GM23248 (cell line): ENCODE data around the gene STEAP1. TPM values are rescaled to one million over a fixed set of nuclear protein-coding genes. Genes with fewer than 3 reads are reported as not detected.

Experiments
- DNase-seq: peaks from one replicate; pipeline ENCODE4 v3.0.0-alpha.2; 2015
- H2AFZ ChIP-seq: fragments of 200-600 bp; sonication (generic); 2 replicates; pipeline ENCODE4 v1.6.1; 2016; ENCODE audit warnings: antibody characterized with exemption
- H3F3A ChIP-seq: fragments of 200-600 bp; sonication (generic); 2 replicates; pipeline ENCODE4 v1.6.1; 2016; ENCODE audit warnings: mild to moderate bottlenecking, antibody characterized with exemption, mixed run types; ENCODE audit not compliant: insufficient read depth
- H3K27ac ChIP-seq: fragments of 200-600 bp; sonication (generic); 2 replicates; pipeline ENCODE4 v1.5.1; 2016; ENCODE audit warnings: mild to moderate bottlenecking
- H3K27me3 ChIP-seq: fragments of 200-600 bp; sonication (generic); replicated peaks from 2 replicates; pipeline ENCODE4 v1.6.1; 2016; ENCODE audit warnings: mild to moderate bottlenecking; ENCODE audit not compliant: insufficient read depth
- H3K36me3 ChIP-seq: fragments of 200-600 bp; sonication (generic); 2 replicates; pipeline ENCODE4 v1.6.1; 2016; ENCODE audit warnings: low read depth, mild to moderate bottlenecking
- H3K4me1 ChIP-seq: fragments of 200-600 bp; sonication (generic); 2 replicates; pipeline ENCODE4 v1.6.1; 2016; ENCODE audit warnings: mild to moderate bottlenecking; ENCODE audit not compliant: insufficient read depth
- H3K4me2 ChIP-seq: fragments of 200-600 bp; sonication (generic); one replicate; pipeline ENCODE4 v1.6.1; 2016; ENCODE audit warnings: mild to moderate bottlenecking; ENCODE audit not compliant: unreplicated experiment
- H3K4me3 ChIP-seq: fragments of 200-600 bp; sonication (generic); 2 replicates; pipeline ENCODE4 v1.5.1; 2016; ENCODE audit warnings: mild to moderate bottlenecking
- H3K79me2 ChIP-seq: fragments of 200-600 bp; sonication (generic); 2 replicates; pipeline ENCODE4 v1.6.1; 2016; ENCODE audit warnings: mild to moderate bottlenecking; ENCODE audit not compliant: insufficient read depth
- H3K9ac ChIP-seq: fragments of 200-600 bp; sonication (generic); 2 replicates; pipeline ENCODE4 v1.6.1; 2016; ENCODE audit warnings: mild to moderate bottlenecking
- H3K9me2 ChIP-seq: fragments of 200-600 bp; sonication (generic); 2 replicates; pipeline ENCODE4 v1.6.1; 2016; ENCODE audit warnings: mixed run types, mild to moderate bottlenecking, moderate library complexity; ENCODE audit not compliant: insufficient read depth
- H3K9me3 ChIP-seq: fragments of 200-600 bp; sonication (generic); one replicate; pipeline ENCODE4 v1.6.1; 2017; ENCODE audit warnings: low read depth
- H4K20me1 ChIP-seq: fragments of 200-600 bp; sonication (generic); 2 replicates; pipeline ENCODE4 v1.6.0; 2016; ENCODE audit not compliant: insufficient read depth
- EZH2 ChIP-seq: fragments of 200-600 bp; sonication (generic); IDR thresholded peaks from 2 replicates; pipeline ENCODE4 v1.6.1; 2018; ENCODE audit warnings: antibody characterized with exemption, mild to moderate bottlenecking; ENCODE audit not compliant: insufficient read depth, poor library complexity, severe bottlenecking
- EZH2phosphoT487 ChIP-seq: fragments of 200-600 bp; sonication (generic); IDR thresholded peaks from 2 replicates; pipeline ENCODE4 v1.6.1; 2018; ENCODE audit warnings: antibody characterized with exemption, moderate library complexity, mild to moderate bottlenecking, low read depth; ENCODE audit not compliant: insufficient read depth
- whole genome bisulfite sequencing, 2 experiments: methylation state at CpG; one replicate each; pipeline ENCODE4 v1.1.6; 2015 to 2017; ENCODE audit warnings: low lambda C conversion rate in 2 of 2, low coverage in 1 of 2; ENCODE audit errors: missing lambda C conversion rate in 2 of 2; 5-methylcytosine and 5-hydroxymethylcytosine counted together
- in situ Hi-C: fragments of 300-500 bp; cut with MboI; formaldehyde crosslinking; loops from 2 replicates; pipeline ENCODE4 v1.15.0; 2020
- polyA plus RNA-seq: library from polyadenylated mRNA; unstranded; fragments of >200 nt; fragmentation: Nextera tagmentation; extraction: Ambion mirVana; gene quantifications from 2 replicates; pipeline ENCODE4 v1.2.1, GENCODE V29; 2016
- total RNA-seq: library from RNA; depleted of rRNA; stranded (reverse); fragments of >200 nt; shearing (Covaris generic); gene quantifications from 2 replicates; pipeline ENCODE4 v1.2.3, GENCODE V29; 2014

STEAP1 gene
- total and polyA plus RNA-seq, 2 experiments from 2014 or later = 97.7 to 140 TPM

DNA sequence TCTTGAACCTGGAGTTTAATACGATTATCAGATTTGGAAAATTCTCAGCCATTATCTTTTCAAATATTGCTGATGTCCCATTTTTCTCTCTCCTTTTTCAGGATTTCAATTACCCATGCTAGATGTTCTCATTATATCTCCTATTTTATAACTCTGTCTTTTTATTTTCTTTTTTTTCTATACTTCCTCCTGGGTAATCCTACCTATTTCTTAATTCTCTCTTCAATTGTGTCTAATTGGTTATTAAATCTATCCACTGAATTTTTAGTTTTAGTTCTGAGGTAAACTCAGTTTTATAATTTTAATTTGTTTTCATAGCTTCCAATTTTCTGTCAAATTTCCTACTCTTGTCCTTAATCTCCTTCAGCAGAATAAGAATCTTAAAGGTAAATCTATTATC is 15.6 kb downstream of the STEAP1 start:
- no peak for TF ChIP-seq EZH2
- no peak for TF ChIP-seq EZH2phosphoT487
- Histone ChIP-seq H3K9me3 (no peaks in the 10 kb centered on the region), H3K4me2 (no peak overlapping the region), H3K79me2 (no peaks in the 10 kb centered on the region), H3K9me2 (no peaks in the 10 kb centered on the region), H3K27me3 (no peaks in the 10 kb centered on the region), H3K9ac (no peak overlapping the region), H4K20me1 (no peaks in the 10 kb centered on the region), H3K4me3 (no peak overlapping the region), H3K36me3 (no peaks in the 10 kb centered on the region; the same call in 1 of the 2 replicates), H3F3A (0 out of 2 replicates have a peak, but pooled peaks cover 6% of the 10 kb centered on the region), H3K27ac (no peak overlapping the region), H2AFZ (no peak overlapping the region), H3K4me1 (no peaks in the 10 kb centered on the region)
- no peak for DNase-seq
- in situ Hi-C loops = no loop called here
- WGBS, 2 experiments = 96 to 97% methylated on average over 1 of the region's 1 CpG

DNA sequence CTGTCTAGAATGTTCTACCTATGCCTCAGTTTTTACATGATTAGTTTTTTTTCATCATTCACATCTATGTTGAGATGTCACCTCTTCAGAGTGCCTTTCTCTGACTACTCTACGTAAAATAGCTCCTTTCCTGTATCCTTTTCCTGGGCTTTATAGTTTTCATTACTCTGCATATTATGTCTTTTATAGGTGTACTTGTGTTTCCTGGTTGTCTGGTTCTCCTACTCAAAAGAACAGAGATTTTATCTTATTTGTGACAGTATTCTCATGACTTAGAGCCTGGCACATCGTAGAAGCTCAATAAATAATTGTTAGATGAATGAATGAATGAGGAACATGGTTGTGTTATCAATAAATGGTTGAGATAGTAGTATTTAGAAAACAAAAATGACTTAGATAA is 17.9 kb downstream of the STEAP1 start:
- H3K9me3 ChIP-seq = no peaks in the 10 kb centered on the region
- no peak overlapping the region for H3K9ac ChIP-seq
- no peak for TF ChIP-seq EZH2
- TF ChIP-seq EZH2phosphoT487 = no peak
- H3F3A ChIP-seq = peaks cover 3% of the 10 kb centered on the region
- H3K9me2 ChIP-seq = no peaks in the 10 kb centered on the region
- H3K79me2 ChIP-seq = no peaks in the 10 kb centered on the region
- WGBS, 2 experiments = 96 to 99% methylated on average over 2 of the region's 2 CpGs
- in situ Hi-C loops = no loop called here
- peaks cover 4% of the 10 kb centered on the region for H3K4me1 ChIP-seq
- H3K4me2 ChIP-seq = no peak overlapping the region
- no peak overlapping the region for H2AFZ ChIP-seq
- H4K20me1 ChIP-seq = no peaks in the 10 kb centered on the region
- H3K36me3 ChIP-seq = no peaks in the 10 kb centered on the region
- no peak overlapping the region for H3K27ac ChIP-seq
- no peak overlapping the region for H3K4me3 ChIP-seq
- no peaks in the 10 kb centered on the region for H3K27me3 ChIP-seq
- no peak for DNase-seq

DNA sequence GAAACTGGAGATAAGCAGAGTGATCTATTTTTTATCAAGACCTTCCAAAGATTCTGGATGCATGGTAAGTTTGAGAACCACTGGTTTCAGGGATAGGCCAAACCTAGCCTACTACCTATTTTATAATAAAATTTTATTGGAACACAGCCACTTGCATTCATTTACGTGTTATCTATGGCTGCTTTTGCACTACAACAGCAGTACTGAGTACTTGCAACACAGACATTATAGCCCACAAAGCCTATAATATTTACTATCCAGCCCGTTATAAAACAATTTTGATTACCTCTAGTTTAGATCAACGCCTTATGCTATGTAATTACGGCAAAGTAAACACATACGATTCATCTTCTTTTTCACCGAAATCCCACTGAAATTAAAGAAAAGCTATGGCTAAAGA is 18.4 kb downstream of the STEAP1 start:
- peaks cover 8% of the 10 kb centered on the region for H3F3A ChIP-seq
- no peaks in the 10 kb centered on the region for H3K79me2 ChIP-seq
- no peaks in the 10 kb centered on the region for H3K36me3 ChIP-seq
- no peak for DNase-seq
- no peaks in the 10 kb centered on the region for H3K9me3 ChIP-seq
- H3K4me3 ChIP-seq = no peak overlapping the region
- H3K9ac ChIP-seq = no peak overlapping the region
- no peak overlapping the region for H3K4me2 ChIP-seq
- no peak for TF ChIP-seq EZH2
- no peak overlapping the region for H2AFZ ChIP-seq
- H4K20me1 ChIP-seq = no peaks in the 10 kb centered on the region
- peaks cover 9% of the 10 kb centered on the region for H3K4me1 ChIP-seq
- WGBS, 2 experiments = 94 to 98% methylated on average over 6 of the region's 6 CpGs
- H3K27ac ChIP-seq = no peak overlapping the region
- no peaks in the 10 kb centered on the region for H3K27me3 ChIP-seq
- in situ Hi-C loops = no loop called here
- no peaks in the 10 kb centered on the region for H3K9me2 ChIP-seq

DNA sequence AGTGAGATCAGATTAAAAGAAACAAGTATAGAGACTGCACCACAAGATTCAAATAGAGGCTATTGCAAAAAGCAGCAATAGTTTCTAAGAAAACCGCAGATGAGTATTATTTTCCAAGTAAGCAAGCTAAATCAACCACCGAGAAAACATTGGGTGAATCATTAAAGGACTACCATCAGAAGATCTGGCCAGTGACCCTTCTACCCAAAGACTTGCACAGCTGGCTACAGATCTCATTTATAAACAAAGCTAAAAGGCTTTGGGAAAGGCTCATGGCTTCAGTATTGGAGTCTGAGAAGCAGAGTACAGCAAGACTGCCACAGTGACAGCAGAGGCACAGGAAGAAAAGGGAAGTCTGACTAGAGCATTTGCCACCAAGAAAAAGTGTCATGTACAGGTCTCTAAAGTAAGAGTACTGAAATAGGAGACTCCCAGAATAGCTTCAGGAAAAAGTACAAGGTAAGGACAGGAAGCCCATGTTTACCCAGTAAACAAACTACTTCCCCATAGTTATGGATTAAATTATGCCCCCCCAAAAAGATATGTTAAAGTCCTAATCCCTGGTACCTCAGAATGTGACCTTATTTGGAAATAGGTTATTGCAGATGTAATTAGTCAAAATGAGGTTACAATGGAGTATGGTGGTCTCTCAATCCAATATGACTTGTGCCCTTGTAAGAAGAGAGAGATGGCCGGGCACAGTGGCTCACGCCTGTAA is 19.0 kb downstream of the STEAP1 start:
- Histone ChIP-seq H3K4me2 (no peak overlapping the region), H2AFZ (no peak overlapping the region), H3K4me1 (peaks cover 15% of the 10 kb centered on the region), H3K9me3 (no peaks in the 10 kb centered on the region), H3K4me3 (no peak overlapping the region), H4K20me1 (no peaks in the 10 kb centered on the region), H3K9ac (no peak overlapping the region), H3K27me3 (no peaks in the 10 kb centered on the region), H3K79me2 (no peaks in the 10 kb centered on the region), H3K36me3 (no peaks in the 10 kb centered on the region), H3K9me2 (no peaks in the 10 kb centered on the region), H3K27ac (no peak overlapping the region), H3F3A (peaks cover 15% of the 10 kb centered on the region)
- in situ Hi-C loops = no loop called here
- WGBS, 2 experiments = 92 to 96% methylated on average over 4 of the region's 4 CpGs
- DNase-seq = peak; percentile 13
- no peak for TF ChIP-seq EZH2phosphoT487
- TF ChIP-seq EZH2 = no peak
